ENCODE measurements around the gene MIAT.

The MIAT gene

GRCh38 chr22:26662160-26662559 is 4.8 kb downstream of the MIAT start:
- H3K23ac ChIP-seq (ENCODE audit: low read depth, low read length, poor library complexity): no peak overlapping the region
- no peak overlapping the region for H2BK5ac ChIP-seq (ENCODE audit: low read length)
- no peak overlapping the region for H4K8ac ChIP-seq (ENCODE audit: low read depth, low read length)
- H2AFZ ChIP-seq (ENCODE audit: low read length): no peak overlapping the region
- DNase-seq (ENCODE audit: low spot score): no peak
- no peak overlapping the region for H3K27ac ChIP-seq (replicated peaks; ENCODE audit: low read length)
- no peak overlapping the region for H3K14ac ChIP-seq (ENCODE audit: low read length)
- no peak overlapping the region for H3K4ac ChIP-seq (ENCODE audit: low read length)
- H3K79me1 ChIP-seq (ENCODE audit: low read depth, low read length): no peaks in the 10 kb centered on the region
- no peak overlapping the region for H3K9ac ChIP-seq (ENCODE audit: low read depth, low read length, poor library complexity)
- no peak overlapping the region for H3K4me3 ChIP-seq (ENCODE audit: low read length in 2 of 2)
- peaks cover 21 to 25% of the 10 kb centered on the region in 2 donors for H3K4me1 ChIP-seq (ENCODE audit: control insufficient read depth in 2 of 2, insufficient read depth in 1 of 2, low read depth in 1 of 2, low read length in 2 of 2)
- no CpG with 5 or more reads among the region's 2 CpGs for WGBS, 2 donors (ENCODE audit: extremely low coverage in 2 of 2, insufficient read length in 2 of 2, insufficient replicate concordance in 1 of 2)
- H3K4me2 ChIP-seq (ENCODE audit: insufficient read depth, low read length, poor library complexity, severe bottlenecking): no peak overlapping the region
- H2BK12ac ChIP-seq (ENCODE audit: low read length): no peak overlapping the region
- H4K91ac ChIP-seq (ENCODE audit: low read depth, low read length, poor library complexity): no peak overlapping the region
- no peak overlapping the region for H2AK5ac ChIP-seq (ENCODE audit: low read depth, low read length)
- no peak overlapping the region for H3K18ac ChIP-seq (ENCODE audit: low read length)
- H3K9me3 ChIP-seq (replicated peaks in 1 of 2; ENCODE audit: control insufficient read depth in 2 of 2, insufficient read depth in 1 of 2, low read depth in 1 of 2, low read length in 2 of 2): no peaks in the 10 kb centered on the region
- no peak overlapping the region for H2BK120ac ChIP-seq (ENCODE audit: low read depth, low read length)
- H3K36me3 ChIP-seq (replicated peaks in 1 of 2; ENCODE audit: control insufficient read depth in 2 of 2, insufficient read depth in 2 of 2, low read length in 2 of 2): peaks cover 14 to 59% of the 10 kb centered on the region in 2 donors
- no peaks in the 10 kb centered on the region for H3K27me3 ChIP-seq (ENCODE audit: control insufficient read depth in 3 of 3, insufficient read depth in 3 of 3, low read depth in 1 of 3, low read length in 3 of 3)
- no peak overlapping the region for H2BK15ac ChIP-seq (ENCODE audit: low read length)

DNA sequence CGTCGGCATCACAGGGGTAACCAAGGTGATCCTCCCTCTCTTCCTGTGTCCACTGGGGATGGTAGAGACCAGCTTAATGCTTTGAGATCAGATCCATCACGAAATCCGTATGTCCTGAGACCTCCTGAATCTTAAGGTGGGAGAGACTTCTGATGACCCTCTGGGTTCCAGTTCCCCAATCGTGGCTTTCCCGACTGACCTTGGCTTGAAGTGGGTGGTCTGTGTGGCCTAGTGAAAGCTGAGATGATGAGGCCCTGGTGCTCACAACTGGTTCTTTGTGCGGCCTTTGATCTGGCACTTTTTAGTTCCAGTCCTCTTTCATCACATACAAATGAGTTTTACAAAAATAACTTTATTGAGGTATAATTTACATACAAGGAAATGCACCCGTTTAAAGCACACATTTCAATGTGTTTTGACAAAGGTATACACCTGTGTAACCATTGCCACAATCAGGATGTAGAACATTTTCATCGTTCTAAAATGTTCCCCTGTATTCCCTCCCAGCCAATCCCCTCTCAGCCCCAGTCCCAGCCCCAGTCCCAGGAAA is 6.1 kb downstream of the MIAT start:
- H3K4me3 ChIP-seq (ENCODE audit: low read length in 2 of 2): no peak overlapping the region
- no peak overlapping the region for H2BK120ac ChIP-seq (ENCODE audit: low read depth, low read length)
- H3K23ac ChIP-seq (ENCODE audit: low read depth, low read length, poor library complexity): no peak overlapping the region
- DNase-seq (ENCODE audit: low spot score): no peak
- peaks cover 22 to 72% of the 10 kb centered on the region in 2 donors for H3K36me3 ChIP-seq (replicated peaks in 1 of 2; ENCODE audit: control insufficient read depth in 2 of 2, insufficient read depth in 2 of 2, low read length in 2 of 2)
- no peaks in the 10 kb centered on the region for H3K9me3 ChIP-seq (replicated peaks in 1 of 2; ENCODE audit: control insufficient read depth in 2 of 2, insufficient read depth in 1 of 2, low read depth in 1 of 2, low read length in 2 of 2)
- no peak overlapping the region for H2BK15ac ChIP-seq (ENCODE audit: low read length)
- no peak overlapping the region for H2BK5ac ChIP-seq (ENCODE audit: low read length)
- H2AFZ ChIP-seq (ENCODE audit: low read length): no peak overlapping the region
- H3K9ac ChIP-seq (ENCODE audit: low read depth, low read length, poor library complexity): no peak overlapping the region
- H2AK5ac ChIP-seq (ENCODE audit: low read depth, low read length): no peak overlapping the region
- H2BK12ac ChIP-seq (ENCODE audit: low read length): no peak overlapping the region
- WGBS, 2 donors (ENCODE audit: extremely low coverage in 2 of 2, insufficient read length in 2 of 2, insufficient replicate concordance in 1 of 2): no CpG with 5 or more reads among the region's 9 CpGs
- no peak overlapping the region for H3K14ac ChIP-seq (ENCODE audit: low read length)
- H4K8ac ChIP-seq (ENCODE audit: low read depth, low read length): no peak overlapping the region
- no peak overlapping the region for H3K27ac ChIP-seq (replicated peaks; ENCODE audit: low read length)
- H3K27me3 ChIP-seq (ENCODE audit: control insufficient read depth in 3 of 3, insufficient read depth in 3 of 3, low read depth in 1 of 3, low read length in 3 of 3): no peaks in the 10 kb centered on the region
- H4K91ac ChIP-seq (ENCODE audit: low read depth, low read length, poor library complexity): no peak overlapping the region
- no peak overlapping the region for H3K4ac ChIP-seq (ENCODE audit: low read length)
- no peak overlapping the region for H3K18ac ChIP-seq (ENCODE audit: low read length)
- H3K79me1 ChIP-seq (ENCODE audit: low read depth, low read length): no peaks in the 10 kb centered on the region
- no peak overlapping the region for H3K4me2 ChIP-seq (ENCODE audit: insufficient read depth, low read length, poor library complexity, severe bottlenecking)
- peaks cover 21 to 23% of the 10 kb centered on the region in 2 donors for H3K4me1 ChIP-seq (ENCODE audit: control insufficient read depth in 2 of 2, insufficient read depth in 1 of 2, low read depth in 1 of 2, low read length in 2 of 2)

DNA sequence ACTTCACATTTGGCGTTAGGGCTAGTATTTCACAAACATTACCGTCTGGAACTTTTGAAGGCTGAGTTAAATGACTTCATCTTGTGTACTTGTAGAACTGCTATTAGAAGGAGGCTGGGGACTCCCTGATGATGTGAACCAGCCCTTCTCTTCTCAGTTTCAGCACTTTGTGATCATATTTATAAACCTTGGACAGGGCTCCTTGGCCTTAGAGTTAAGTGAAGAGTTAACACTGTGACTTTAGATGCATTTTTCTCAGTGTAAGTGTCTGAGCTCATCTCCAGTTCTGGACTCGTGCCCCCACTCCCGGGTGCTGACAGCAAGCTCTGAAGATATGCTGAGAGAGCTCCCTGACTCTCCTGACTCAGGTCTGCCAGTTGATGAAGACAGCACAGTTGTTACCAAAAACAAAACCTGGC is 8.4 kb downstream of the MIAT start:
- no peak overlapping the region for H3K27ac ChIP-seq (replicated peaks; ENCODE audit: low read length)
- no peak for DNase-seq (ENCODE audit: low spot score)
- no peak overlapping the region for H3K4me2 ChIP-seq (ENCODE audit: insufficient read depth, low read length, poor library complexity, severe bottlenecking)
- no peak overlapping the region for H3K14ac ChIP-seq (ENCODE audit: low read length)
- peaks cover 27 to 95% of the 10 kb centered on the region in 2 donors for H3K36me3 ChIP-seq (replicated peaks in 1 of 2; ENCODE audit: control insufficient read depth in 2 of 2, insufficient read depth in 2 of 2, low read length in 2 of 2)
- H2AFZ ChIP-seq (ENCODE audit: low read length): no peak overlapping the region
- H4K91ac ChIP-seq (ENCODE audit: low read depth, low read length, poor library complexity): no peak overlapping the region
- H3K9me3 ChIP-seq (replicated peaks in 1 of 2; ENCODE audit: control insufficient read depth in 2 of 2, insufficient read depth in 1 of 2, low read depth in 1 of 2, low read length in 2 of 2): no peaks in the 10 kb centered on the region
- no peak overlapping the region for H3K23ac ChIP-seq (ENCODE audit: low read depth, low read length, poor library complexity)
- no peak overlapping the region for H2AK5ac ChIP-seq (ENCODE audit: low read depth, low read length)
- H3K4me3 ChIP-seq (ENCODE audit: low read length in 2 of 2): no peak overlapping the region
- no peaks in the 10 kb centered on the region for H3K27me3 ChIP-seq (ENCODE audit: control insufficient read depth in 3 of 3, insufficient read depth in 3 of 3, low read depth in 1 of 3, low read length in 3 of 3)
- no peaks in the 10 kb centered on the region for H3K79me1 ChIP-seq (ENCODE audit: low read depth, low read length)
- no peak overlapping the region for H4K8ac ChIP-seq (ENCODE audit: low read depth, low read length)
- H2BK12ac ChIP-seq (ENCODE audit: low read length): no peak overlapping the region
- peaks cover 13 to 15% of the 10 kb centered on the region in 2 donors for H3K4me1 ChIP-seq (ENCODE audit: control insufficient read depth in 2 of 2, insufficient read depth in 1 of 2, low read depth in 1 of 2, low read length in 2 of 2)
- no peak overlapping the region for H2BK120ac ChIP-seq (ENCODE audit: low read depth, low read length)
- H3K18ac ChIP-seq (ENCODE audit: low read length): no peak overlapping the region
- WGBS, 2 donors (ENCODE audit: extremely low coverage in 2 of 2, insufficient read length in 2 of 2, insufficient replicate concordance in 1 of 2): no CpG with 5 or more reads among the region's 4 CpGs
- no peak overlapping the region for H3K9ac ChIP-seq (ENCODE audit: low read depth, low read length, poor library complexity)
- H3K4ac ChIP-seq (ENCODE audit: low read length): no peak overlapping the region
- H2BK15ac ChIP-seq (ENCODE audit: low read length): no peak overlapping the region
- no peak overlapping the region for H2BK5ac ChIP-seq (ENCODE audit: low read length)

DNA sequence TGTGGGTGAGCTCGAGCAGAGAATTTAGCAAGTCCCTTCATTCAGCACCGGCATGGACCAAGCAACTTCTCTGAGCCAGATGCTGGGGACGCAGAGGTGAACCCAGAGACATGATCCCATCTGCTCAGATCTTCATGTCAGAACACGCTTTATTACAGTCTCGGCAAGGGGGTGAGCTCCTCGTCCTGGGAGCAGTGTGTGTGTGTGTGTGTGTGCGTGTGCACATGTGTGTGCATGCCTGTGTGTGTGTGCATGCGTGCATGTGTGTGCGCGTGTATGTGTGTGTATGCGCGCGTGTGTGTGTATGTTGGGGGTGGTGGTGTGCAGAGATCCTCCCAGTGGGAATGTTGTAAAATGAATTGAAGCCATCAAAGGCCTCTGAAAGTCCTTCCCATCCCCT is 9.8 kb downstream of the MIAT start:
- Histone ChIP-seq H3K4me2 (ENCODE audit: insufficient read depth, low read length, poor library complexity, severe bottlenecking) (no peak overlapping the region), H3K79me1 (ENCODE audit: low read depth, low read length) (no peaks in the 10 kb centered on the region), H2BK12ac (ENCODE audit: low read length) (no peak overlapping the region), H3K9ac (ENCODE audit: low read depth, low read length, poor library complexity) (peak overlapping the region; percentile 82), H3K4me3 (ENCODE audit: low read length in 2 of 2) (no peak overlapping the region), H2BK120ac (ENCODE audit: low read depth, low read length) (no peak overlapping the region), H3K27me3 (ENCODE audit: control insufficient read depth in 3 of 3, insufficient read depth in 3 of 3, low read depth in 1 of 3, low read length in 3 of 3) (no peaks in the 10 kb centered on the region), H3K23ac (ENCODE audit: low read depth, low read length, poor library complexity) (no peak overlapping the region), H3K36me3 (replicated peaks in 1 of 2; ENCODE audit: control insufficient read depth in 2 of 2, insufficient read depth in 2 of 2, low read length in 2 of 2) (peaks cover 27 to 93% of the 10 kb centered on the region in 2 donors), H2BK5ac (ENCODE audit: low read length) (no peak overlapping the region), H2BK15ac (ENCODE audit: low read length) (no peak overlapping the region), H2AFZ (ENCODE audit: low read length) (no peak overlapping the region), H4K91ac (ENCODE audit: low read depth, low read length, poor library complexity) (no peak overlapping the region), H3K18ac (ENCODE audit: low read length) (no peak overlapping the region), H4K8ac (ENCODE audit: low read depth, low read length) (no peak overlapping the region), H3K27ac (replicated peaks; ENCODE audit: low read length) (no peak overlapping the region), H3K4ac (ENCODE audit: low read length) (no peak overlapping the region), H3K14ac (ENCODE audit: low read length) (peak overlapping the region; percentile 10), H2AK5ac (ENCODE audit: low read depth, low read length) (no peak overlapping the region), H3K4me1 (ENCODE audit: control insufficient read depth in 2 of 2, insufficient read depth in 1 of 2, low read depth in 1 of 2, low read length in 2 of 2) (peaks cover 10 to 18% of the 10 kb centered on the region in 2 donors), H3K9me3 (replicated peaks in 1 of 2; ENCODE audit: control insufficient read depth in 2 of 2, insufficient read depth in 1 of 2, low read depth in 1 of 2, low read length in 2 of 2) (no peaks in the 10 kb centered on the region)
- DNase-seq (ENCODE audit: low spot score): no peak
- WGBS, 2 donors (ENCODE audit: extremely low coverage in 2 of 2, insufficient read length in 2 of 2, insufficient replicate concordance in 1 of 2): no CpG with 5 or more reads among the region's 13 CpGs

All from neuronal stem cell (in vitro differentiated cells).